Fibroblast of lung (primary cell): ENCODE data around the gene DCDC2. TPM values are rescaled to one million over a fixed set of nuclear protein-coding genes. Genes with fewer than 3 reads are reported as not detected.
"Not testable (repeated sequence)": the region's sequence is repeated elsewhere in the genome, so short reads cannot be mapped to it uniquely, and the experiment has no call there.

Experiments used
- DNase-seq, 2 donors: peaks; one replicate each; pipeline versions ENCODE4 v3.0.0 to v3.0.0-alpha.2; 2010; ENCODE audit warnings: low read depth in 2 of 2
- H2AFZ ChIP-seq: 2 replicates; pipeline ENCODE4 v1.5.1; 2012; ENCODE audit warnings: low read length, control low read depth, inconsistent platforms
- H3K27ac ChIP-seq: 2 replicates; pipeline ENCODE4 v1.5.1; 2011; ENCODE audit warnings: low read length, control low read depth; ENCODE audit not compliant: insufficient read depth
- H3K27me3 ChIP-seq: 2 replicates; pipeline ENCODE4 v1.5.1; 2011; ENCODE audit warnings: mild to moderate bottlenecking, low read length; ENCODE audit not compliant: control insufficient read depth, insufficient read depth
- H3K36me3 ChIP-seq: 2 replicates; pipeline ENCODE4 v1.5.1; 2011; ENCODE audit warnings: low read length; ENCODE audit not compliant: control insufficient read depth, insufficient read depth
- H3K4me1 ChIP-seq: 2 replicates; pipeline ENCODE4 v1.5.1; 2011; ENCODE audit warnings: low read length; ENCODE audit not compliant: control insufficient read depth, insufficient read depth; ENCODE audit errors: extremely low read depth
- H3K4me2 ChIP-seq: 2 replicates; pipeline ENCODE4 v1.5.1; 2011; ENCODE audit warnings: low read length, control low read depth; ENCODE audit not compliant: insufficient read depth; ENCODE audit errors: extremely low read depth
- H3K4me3 ChIP-seq, 4 experiments: fragments of 200-600 bp in 1 of 4; sonication (generic) in 1 of 4; replicated peaks in 1 of 4; 2 replicates each; pipeline ENCODE4 v1.5.1; 2011 to 2016; ENCODE audit warnings: low read length in 4 of 4, low read depth in 3 of 4, mild to moderate bottlenecking in 3 of 4, control low read depth in 2 of 4, inconsistent platforms in 1 of 4, mixed read lengths in 1 of 4; ENCODE audit not compliant: insufficient read depth in 1 of 4; ENCODE audit errors: control extremely low read depth in 1 of 4
- H3K79me2 ChIP-seq: 2 replicates; pipeline ENCODE4 v1.5.1; 2012; ENCODE audit warnings: mild to moderate bottlenecking, low read length, inconsistent platforms; ENCODE audit not compliant: control insufficient read depth, insufficient read depth
- H3K9ac ChIP-seq: 2 replicates; pipeline ENCODE4 v1.5.1; 2011; ENCODE audit warnings: mild to moderate bottlenecking, low read length, control low read depth; ENCODE audit not compliant: insufficient read depth
- H3K9me3 ChIP-seq: 2 replicates; pipeline ENCODE4 v1.5.1; 2012; ENCODE audit warnings: low read depth, low read length; ENCODE audit not compliant: control insufficient read depth, insufficient read depth
- H4K20me1 ChIP-seq: 2 replicates; pipeline ENCODE4 v1.5.1; 2011; ENCODE audit warnings: low read length; ENCODE audit not compliant: control insufficient read depth, insufficient read depth; ENCODE audit errors: extremely low read depth
- CTCF ChIP-seq, 2 donors: IDR thresholded peaks in 1 of 2; conservative IDR thresholded peaks in 1 of 2; 1 replicate in 1 of 2; 2 replicates in 1 of 2; pipeline ENCODE4 v1.5.1; 2011 to 2012; ENCODE audit warnings: low read length in 2 of 2, control low read depth in 1 of 2, inconsistent platforms in 1 of 2, low read depth in 1 of 2, mild to moderate bottlenecking in 1 of 2
- EZH2 ChIP-seq: IDR thresholded peaks from 2 replicates; pipeline ENCODE4 v1.5.1; 2012; ENCODE audit warnings: low read length, control low read depth, mild to moderate bottlenecking; ENCODE audit errors: missing control alignments
- polyA plus RNA-seq, 2 donors: library from polyadenylated mRNA; depleted of rRNA in 1 of 2; stranded (reverse) in 1 of 2; unstranded in 1 of 2; fragments of >200 nt; gene quantifications; 2 replicates each; pipeline ENCODE4 v1.2.1, GENCODE V29; 2011 to 2012; ENCODE audit warnings: missing spikeins in 1 of 2
- total RNA-seq: library from RNA; depleted of rRNA; stranded (reverse); fragments of >200 nt; gene quantifications from 2 replicates; pipeline ENCODE4 v1.2.1, GENCODE V29; 2014

DCDC2 gene
- total and polyA plus RNA-seq, 2 donors (not counting 1 experiment from before 2014, with no cell fraction given) = 0.01 TPM; not detected in 1

DNA sequence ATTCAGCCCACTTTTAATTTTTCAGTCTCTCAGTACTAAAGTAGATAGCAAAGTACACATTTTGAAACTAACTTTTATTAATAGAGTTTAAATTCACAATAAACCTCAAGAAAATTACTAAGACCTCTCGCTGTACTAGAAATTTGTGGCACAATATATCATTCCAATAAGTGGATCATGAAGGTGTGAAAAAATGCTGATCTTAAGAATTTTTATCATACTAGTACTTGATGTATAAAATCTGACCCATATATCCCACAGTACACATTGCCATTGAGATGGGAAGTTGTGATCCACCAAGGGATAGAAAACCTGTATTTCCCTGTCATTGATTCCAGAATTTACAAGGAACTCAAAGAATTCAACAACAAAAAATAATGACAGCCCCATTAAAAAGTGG, 85.7 kb downstream of the DCDC2 start:
- H4K20me1 ChIP-seq = no peaks in the 10 kb centered on the region
- no peak overlapping the region for H3K9ac ChIP-seq
- TF ChIP-seq CTCF (conservative IDR thresholded peaks at IDR 0.05 in 1 of 2, IDR thresholded peaks at IDR 0.05 in 1 of 2; ENCODE audit: low read depth in 1 of 2, low read length in 2 of 2) (no peak), EZH2 (no peak)
- H3K9me3 ChIP-seq = no peaks in the 10 kb centered on the region
- H3K4me1 ChIP-seq = no peaks in the 10 kb centered on the region
- H2AFZ ChIP-seq = no peak overlapping the region
- no peaks in the 10 kb centered on the region for H3K27me3 ChIP-seq
- no peak overlapping the region for H3K4me2 ChIP-seq
- H3K4me3 ChIP-seq = no peak overlapping the region
- no peaks in the 10 kb centered on the region for H3K36me3 ChIP-seq
- no peak overlapping the region for H3K27ac ChIP-seq
- DNase-seq = no peak
- no peaks in the 10 kb centered on the region for H3K79me2 ChIP-seq

DNA sequence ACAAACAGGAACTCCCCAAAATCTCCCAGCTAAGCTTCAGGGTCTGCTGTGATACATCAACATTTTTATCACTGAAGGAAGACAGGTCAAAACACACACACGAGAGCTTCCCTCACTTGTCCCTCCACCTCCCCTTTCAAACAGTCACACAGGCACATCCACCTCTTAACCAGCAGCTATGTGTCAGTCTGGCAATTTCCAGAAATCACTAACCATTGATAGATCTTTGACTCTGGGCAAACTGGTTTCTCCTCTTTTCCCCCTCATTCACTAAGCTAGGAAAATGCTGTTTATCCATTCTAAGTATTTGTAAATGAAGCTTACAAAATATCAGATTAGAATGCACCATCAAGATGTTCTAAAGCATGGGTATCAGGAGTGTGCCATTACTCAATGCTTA, 87.8 kb downstream of the DCDC2 start:
- H3K9ac ChIP-seq = no peak overlapping the region
- H3K9me3 ChIP-seq = no peaks in the 10 kb centered on the region
- H3K4me3 ChIP-seq = no peak overlapping the region
- H3K27ac ChIP-seq = no peak overlapping the region
- no peak for TF ChIP-seq EZH2
- TF ChIP-seq CTCF (conservative IDR thresholded peaks at IDR 0.05 in 1 of 2, IDR thresholded peaks at IDR 0.05 in 1 of 2; ENCODE audit: low read depth in 1 of 2, low read length in 2 of 2) = no peak
- no peak overlapping the region for H2AFZ ChIP-seq
- DNase-seq = no peak
- H3K36me3 ChIP-seq = no peaks in the 10 kb centered on the region
- no peaks in the 10 kb centered on the region for H3K4me1 ChIP-seq
- no peaks in the 10 kb centered on the region for H4K20me1 ChIP-seq
- no peaks in the 10 kb centered on the region for H3K27me3 ChIP-seq
- no peak overlapping the region for H3K4me2 ChIP-seq
- H3K79me2 ChIP-seq = no peaks in the 10 kb centered on the region

DNA sequence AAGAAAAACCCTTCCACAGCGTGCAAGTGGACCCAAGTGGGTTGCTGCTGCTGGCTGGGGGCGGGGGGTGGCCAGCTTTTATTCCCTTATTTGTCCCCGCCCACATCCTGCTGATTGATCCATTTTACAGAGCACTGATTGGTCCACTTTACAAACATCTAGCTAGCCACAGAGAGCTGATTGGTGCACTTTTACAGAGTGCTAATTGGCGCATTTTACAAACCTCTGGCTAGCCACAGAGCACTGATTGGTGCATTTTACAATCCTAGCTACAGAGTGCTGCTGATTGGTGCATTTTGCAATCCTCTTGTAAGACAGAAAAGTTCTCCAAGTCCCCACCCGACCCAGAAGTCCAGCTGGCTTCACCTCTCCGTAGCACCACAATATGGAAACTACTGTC, 99.6 kb downstream of the DCDC2 start:
- not testable (repeated sequence) for H3K4me1 ChIP-seq, H3K4me3 ChIP-seq, H3K27me3 ChIP-seq, H2AFZ ChIP-seq, H3K9me3 ChIP-seq, H4K20me1 ChIP-seq, H3K4me2 ChIP-seq, H3K36me3 ChIP-seq, H3K27ac ChIP-seq, H3K79me2 ChIP-seq, DNase-seq, H3K9ac ChIP-seq
